H1 (cell line): ENCODE results near the gene NUDC. TPM values are rescaled to one million over a fixed set of nuclear protein-coding genes. Genes with fewer than 3 reads are reported as not detected.

Source experiments
- CTCF ChIA-PET: fragments of 300-600 bp; sonication (Branson Sonifier 250); formaldehyde crosslinking; loops from one replicate; lab custom pipeline; 2021; ENCODE audit not compliant: partially characterized antibody; lab: Charles Lee
- POLR2A ChIA-PET: fragments of 300-600 bp; sonication (Branson Sonifier 250); formaldehyde crosslinking; loops from one replicate; lab custom pipeline; 2021; ENCODE audit warnings: inconsistent platforms; ENCODE audit not compliant: partially characterized antibody; lab: Charles Lee
- DNase-seq, 2 experiments: peaks; one replicate each; pipeline versions ENCODE4 v3.0.0 to v3.0.0-alpha.2; 2010 to 2022; ENCODE audit warnings: low spot score in 2 of 2, low read depth in 1 of 2, mixed read lengths in 1 of 2
- FAIRE-seq: peaks from 2 replicates; lab custom pipeline; 2011; peaks lifted over from hg19 to GRCh38; lab: Jason Lieb, UNC
- H2AFZ ChIP-seq: 2 replicates; pipeline ENCODE4 v1.8.1; 2012; ENCODE audit warnings: low read length, inconsistent platforms
- H2AK5ac ChIP-seq: 2 replicates; pipeline ENCODE4 v1.6.1; 2013; ENCODE audit warnings: low read depth, low read length
- H2BK120ac ChIP-seq: replicated peaks from 2 replicates; pipeline ENCODE3; 2013; ENCODE audit warnings: low read depth, low read length, inconsistent platforms
- H2BK12ac ChIP-seq: 2 replicates; pipeline ENCODE4 v1.6.1; 2013; ENCODE audit warnings: low read depth, low read length
- H2BK15ac ChIP-seq: 2 replicates; pipeline ENCODE4 v1.6.1; 2013; ENCODE audit warnings: low read length
- H2BK20ac ChIP-seq: 2 replicates; pipeline ENCODE4 v1.6.1; 2013; ENCODE audit warnings: low read length
- H2BK5ac ChIP-seq: 2 replicates; pipeline ENCODE4 v1.6.1; 2013; ENCODE audit warnings: low read depth, low read length
- H3K14ac ChIP-seq: 2 replicates; pipeline ENCODE4 v1.6.1; 2013; ENCODE audit warnings: inconsistent platforms; ENCODE audit not compliant: insufficient read length
- H3K18ac ChIP-seq: 2 replicates; pipeline ENCODE4 v1.6.1; 2013; ENCODE audit warnings: low read length; ENCODE audit errors: extremely low read depth
- H3K23ac ChIP-seq: 2 replicates; pipeline ENCODE4 v1.6.1; 2013; ENCODE audit warnings: inconsistent platforms; ENCODE audit not compliant: insufficient read length
- H3K23me2 ChIP-seq: 2 replicates; pipeline ENCODE4 v1.6.1; 2013; ENCODE audit warnings: low read depth, low read length
- H3K27ac ChIP-seq: 2 replicates; pipeline ENCODE4 v1.6.1; 2011; ENCODE audit warnings: low read depth, low read length, inconsistent platforms
- H3K27me3 ChIP-seq, 4 experiments: replicated peaks in 1 of 4; 1 replicate in 1 of 4; 2 replicates in 3 of 4; pipeline versions ENCODE4 v1.6.1 to v1.8.1; 2011 to 2013; ENCODE audit warnings: low read length in 3 of 4, mild to moderate bottlenecking in 3 of 4, inconsistent platforms in 2 of 4, mixed read lengths in 2 of 4, moderate library complexity in 1 of 4; ENCODE audit not compliant: control insufficient read depth in 3 of 4, insufficient read depth in 3 of 4; ENCODE audit errors: extremely low read depth in 1 of 4
- H3K36me3 ChIP-seq, 4 experiments: 2 replicates each; pipeline versions ENCODE4 v1.6.1 to v1.8.1; 2011 to 2013; ENCODE audit warnings: mild to moderate bottlenecking in 4 of 4, low read length in 3 of 4, moderate library complexity in 2 of 4, control low read depth in 1 of 4, inconsistent platforms in 1 of 4; ENCODE audit not compliant: insufficient read depth in 4 of 4, control insufficient read depth in 2 of 4
- H3K4ac ChIP-seq: replicated peaks from 2 replicates; pipeline ENCODE3; 2013; ENCODE audit warnings: low read length, low read depth, mixed read lengths, inconsistent platforms; ENCODE audit not compliant: insufficient read length
- H3K4me1 ChIP-seq, 4 experiments: replicated peaks in 1 of 4; 1 replicate in 1 of 4; 2 replicates in 3 of 4; pipeline versions ENCODE4 v1.6.1 to v1.8.1; 2011 to 2013; ENCODE audit warnings: low read length in 3 of 4, inconsistent platforms in 2 of 4, mixed read lengths in 1 of 4; ENCODE audit not compliant: insufficient read depth in 4 of 4, control insufficient read depth in 3 of 4
- H3K4me2 ChIP-seq, 2 experiments: 2 replicates each; pipeline versions ENCODE4 v1.6.1 to v1.8.1; 2011 to 2013; ENCODE audit warnings: low read depth in 2 of 2, low read length in 2 of 2, control low read depth in 1 of 2, inconsistent platforms in 1 of 2, mild to moderate bottlenecking in 1 of 2; ENCODE audit not compliant: insufficient read depth in 1 of 2
- H3K4me3 ChIP-seq, 4 experiments: fragments of 200-600, 300-600 bp in 1 of 4; sonication (generic), shearing (Covaris generic), sonication (Bioruptor Twin) in 1 of 4; 2 replicates each; pipeline versions ENCODE4 v1.5.1 to v1.8.1; 2011 to 2016; ENCODE audit warnings: low read length in 4 of 4, low read depth in 3 of 4, control low read depth in 2 of 4, inconsistent platforms in 2 of 4, mild to moderate bottlenecking in 2 of 4, mixed read lengths in 1 of 4, moderate library complexity in 1 of 4; ENCODE audit not compliant: insufficient read depth in 2 of 4; ENCODE audit errors: extremely low read depth in 1 of 4
- H3K56ac ChIP-seq: replicated peaks from 2 replicates; pipeline ENCODE3; 2013; ENCODE audit warnings: low read depth, mild to moderate bottlenecking, mixed read lengths, low read length, inconsistent platforms; ENCODE audit not compliant: insufficient read length
- H3K79me1 ChIP-seq: 2 replicates; pipeline ENCODE4 v1.6.1; 2013; ENCODE audit warnings: low read depth, low read length, control low read depth
- H3K79me2 ChIP-seq, 2 experiments: 2 replicates each; pipeline versions ENCODE4 v1.6.1 to v1.8.1; 2012 to 2013; ENCODE audit warnings: low read length in 2 of 2, mild to moderate bottlenecking in 2 of 2, inconsistent platforms in 1 of 2; ENCODE audit not compliant: insufficient read depth in 2 of 2, control insufficient read depth in 1 of 2
- H3K9ac ChIP-seq, 4 experiments: replicated peaks in 1 of 4; 1 replicate in 1 of 4; 2 replicates in 3 of 4; pipeline versions ENCODE4 v1.6.1 to v1.8.1; 2011 to 2013; ENCODE audit warnings: low read depth in 3 of 4, low read length in 3 of 4, control low read depth in 2 of 4, mild to moderate bottlenecking in 2 of 4, moderate library complexity in 2 of 4, inconsistent platforms in 1 of 4; ENCODE audit errors: extremely low read depth in 1 of 4
- H3K9me3 ChIP-seq, 2 experiments: 2 replicates each; pipeline versions ENCODE4 v1.6.1 to v1.8.1; 2012 to 2013; ENCODE audit warnings: mild to moderate bottlenecking in 2 of 2, moderate library complexity in 2 of 2, control low read depth in 1 of 2, inconsistent platforms in 1 of 2, low read depth in 1 of 2, low read length in 1 of 2, mixed read lengths in 1 of 2; ENCODE audit not compliant: insufficient read depth in 2 of 2
- H4K20me1 ChIP-seq, 2 experiments: replicated peaks in 1 of 2; 2 replicates each; pipeline versions ENCODE3 to v1.8.1; 2011 to 2013; ENCODE audit warnings: inconsistent platforms in 2 of 2, low read length in 2 of 2, mild to moderate bottlenecking in 1 of 2; ENCODE audit not compliant: insufficient read depth in 2 of 2, control insufficient read depth in 1 of 2
- H4K5ac ChIP-seq: 2 replicates; pipeline ENCODE4 v1.6.1; 2013; ENCODE audit warnings: low read length, low read depth, mixed read lengths, inconsistent platforms; ENCODE audit not compliant: insufficient read length
- H4K8ac ChIP-seq: 2 replicates; pipeline ENCODE4 v1.8.0; 2013; ENCODE audit warnings: mild to moderate bottlenecking, moderate library complexity, low read length, inconsistent platforms; ENCODE audit not compliant: insufficient read depth; ENCODE audit errors: extremely low read depth
- H4K91ac ChIP-seq: replicated peaks from 2 replicates; pipeline ENCODE3; 2013; ENCODE audit warnings: low read length, mixed read lengths, inconsistent platforms; ENCODE audit not compliant: insufficient read length
- BRCA1 ChIP-seq: IDR thresholded peaks from 2 replicates; pipeline ENCODE4 v1.6.1; 2012; ENCODE audit warnings: low read depth, low read length, improper control_type of control experiment
- E2F6 ChIP-seq: IDR thresholded peaks from 2 replicates; pipeline ENCODE4 v1.6.1; 2012; ENCODE audit warnings: inconsistent platforms
- NANOG ChIP-seq: IDR thresholded peaks from 2 replicates; pipeline ENCODE4 v1.6.1; 2011; ENCODE audit warnings: low read length, low read depth, mild to moderate bottlenecking, inconsistent platforms; ENCODE audit not compliant: insufficient read depth, poor library complexity, severe bottlenecking
- SP4 ChIP-seq: IDR thresholded peaks from 2 replicates; pipeline ENCODE4 v1.6.1; 2012; ENCODE audit warnings: low read length, inconsistent platforms
- ZNF274 ChIP-seq: IDR thresholded peaks from 2 replicates; pipeline ENCODE4 v1.7.0; 2012; ENCODE audit warnings: low read length, borderline replicate concordance; ENCODE audit errors: extremely low read depth
- WGBS, 2 experiments: shearing (Covaris generic) in 1 of 2; methylation state at CpG; one replicate each; pipeline versions ENCODE4 v1.1.6 to v1.1.7; 2013 to 2015; ENCODE audit warnings: low lambda C conversion rate in 2 of 2, mixed read lengths in 2 of 2, inconsistent platforms in 1 of 2, low coverage in 1 of 2, missing lambda C conversion rate in 1 of 2; ENCODE audit not compliant: insufficient replicate concordance in 2 of 2, insufficient coverage in 1 of 2, insufficient read length in 1 of 2; ENCODE audit errors: extremely low coverage in 1 of 2, missing lambda C conversion rate in 1 of 2; 5-methylcytosine and 5-hydroxymethylcytosine counted together
- polyA plus RNA-seq, 7 experiments: library from polyadenylated mRNA; depleted of rRNA in 3 of 7; stranded (reverse) in 5 of 7; unstranded in 2 of 7; fragments of >200 nt in 5 of 7; fragments of 200-250 nt in 2 of 7; gene quantifications; 1 replicate in 5 of 7; 2 replicates in 1 of 7; 4 replicates in 1 of 7; pipeline versions ENCODE4 v1.2.1 to v1.2.3, GENCODE V29; 2011 to 2013; ENCODE audit warnings: missing spikeins in 2 of 7, mixed read lengths in 2 of 7
- total RNA-seq: library from RNA; stranded (reverse); fragmentation: NEBNext Ultra II Directional; extraction: Animal tissue kit (Norgen Biotek cat#: 25700); gene quantifications from 2 replicates; pipeline ENCODE4 v1.2.1, GENCODE V29; 2021

Gene NUDC
- total and polyA plus RNA-seq, 2 of the 8 experiments (the other 6 are each of a cell fraction or from before 2014, with no cell fraction given), result 43.2 to 131 TPM

DNA sequence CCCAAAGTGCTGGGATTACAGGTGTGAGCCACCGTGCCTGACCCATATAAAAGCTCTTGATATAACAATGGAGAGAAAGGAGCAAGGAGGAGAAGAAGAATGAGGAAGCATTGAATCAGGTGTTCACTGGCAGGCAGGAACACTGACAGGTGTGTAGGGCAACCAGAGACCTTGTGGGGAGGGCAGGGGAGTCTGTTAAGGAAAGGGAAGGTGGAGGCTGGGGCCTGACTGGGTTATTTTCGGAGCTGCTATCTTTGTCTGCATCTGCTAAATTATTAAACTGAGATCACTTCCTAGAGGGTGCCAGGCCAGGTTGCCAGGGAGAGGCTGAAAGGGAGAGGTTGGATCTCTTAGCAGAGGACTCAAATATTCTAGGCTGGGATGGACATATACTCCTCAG is 65.1 kb downstream of the NUDC start:
- Histone ChIP-seq H3K27ac (no peak overlapping the region), H3K56ac (no peak overlapping the region), H4K5ac (no peak overlapping the region), H3K4ac (no peak overlapping the region), H2AFZ (no peak overlapping the region), H3K9ac (no peak overlapping the region), H3K36me3 (no peaks in the 10 kb centered on the region), H4K91ac (no peak overlapping the region), H3K79me2 (no peaks in the 10 kb centered on the region), H2BK5ac (no peak overlapping the region), H4K8ac (no peak overlapping the region), H3K23me2 (no peaks in the 10 kb centered on the region), H2AK5ac (no peak overlapping the region), H3K4me2 (no peak overlapping the region), H3K23ac (no peak overlapping the region), H3K14ac (no peak overlapping the region), H3K79me1 (no peaks in the 10 kb centered on the region), H2BK20ac (no peak overlapping the region), H2BK120ac (no peak overlapping the region), H2BK15ac (no peak overlapping the region), H3K4me1 (peaks cover 0 to 7% (median 3%) of the 10 kb centered on the region in 4 experiments; a peak in 4 of 7 replicates), H3K27me3 (no peaks in the 10 kb centered on the region; a peak in 1 of 7 replicates), H2BK12ac (no peak overlapping the region), H3K4me3 (no peak overlapping the region), H4K20me1 (no peaks in the 10 kb centered on the region), H3K9me3 (no peaks in the 10 kb centered on the region), H3K18ac (no peak overlapping the region)
- WGBS, 2 experiments, result 89% methylated on average over 2 of the region's 2 CpGs; no CpG with 5 or more reads in 1 of the 2 experiments
- DNase-seq (no peak), FAIRE-seq (no peak)
- ChIA-PET POLR2A (interaction anchor here (2.4 to 42.2 kb wide), 2 partner anchors 12 to 35 kb away, joined by 7 to 1829 read pairs; partner anchors contain the start of genes TENT5B and TRNP1), CTCF (interaction anchor here (0.7 to 3.5 kb wide), 9 partner anchors 10 to 310 kb away, joined by 3 to 29 read pairs (median 4); no protein-coding TSS in a partner anchor)
- TF ChIP-seq SP4 (no peak), ZNF274 (no peak), BRCA1 (no peak), NANOG (no peak), E2F6 (no peak)
